HepG2 (cell line): ENCODE measurements around the gene CTBP1.

Experiments used
- CEBPB ChIP-seq: IDR thresholded peaks from 2 replicates; pipeline ENCODE4 v1.6.1; 2011; ENCODE audit warnings: low read depth, low read length, improper control_type of control experiment, borderline replicate concordance
- CTCF ChIP-seq: sonication (generic); formaldehyde crosslinking; IDR thresholded peaks from 2 replicates; pipeline ENCODE4 v1.5.0; 2020; ENCODE audit warnings: mild to moderate bottlenecking, missing genetic modification reagents, moderate library complexity
- DPF2 ChIP-seq: sonication (generic); formaldehyde crosslinking; IDR thresholded peaks from 2 replicates; pipeline ENCODE4 v1.4.0; 2020; ENCODE audit warnings: mild to moderate bottlenecking, low read depth, missing genetic modification reagents, borderline replicate concordance
- EZH2 ChIP-seq: conservative IDR thresholded peaks from 2 replicates; pipeline ENCODE4 v1.6.1; 2012; ENCODE audit warnings: mild to moderate bottlenecking, low read depth, low read length, moderate library complexity
- KLF9 ChIP-seq: IDR thresholded peaks from 2 replicates; pipeline ENCODE4 v1.6.1; 2016; ENCODE audit warnings: low read depth
- POLR2AphosphoS5 ChIP-seq: IDR thresholded peaks from 2 replicates; pipeline ENCODE4 v1.6.1; 2012; ENCODE audit warnings: low read depth, low read length
- PRMT3 ChIP-seq: sonication (generic); formaldehyde crosslinking; IDR thresholded peaks from 2 replicates; pipeline ENCODE4 v1.8.1; 2022; ENCODE audit warnings: low read depth, mild to moderate bottlenecking, moderate library complexity, missing genetic modification reagents, borderline replicate concordance
- YY1 ChIP-seq: IDR thresholded peaks from 2 replicates; pipeline ENCODE4 v1.6.1; 2011; ENCODE audit warnings: low read length, low read depth, moderate library complexity, mild to moderate bottlenecking; ENCODE audit not compliant: insufficient read depth, insufficient replicate concordance
- ZNF274 ChIP-seq: sonication (generic); formaldehyde crosslinking; IDR thresholded peaks from 2 replicates; pipeline ENCODE4 v1.5.1; 2020; ENCODE audit warnings: mild to moderate bottlenecking, missing genetic modification reagents

GRCh38 chr4:1198098-1198844, 50.7 kb downstream of the CTBP1 start:
- TF ChIP-seq KLF9 (no peak), CTCF (CRISPR knock-in tag) (no peak), DPF2 (no peak), ZNF274 (CRISPR knock-in tag) (no peak), CEBPB (no peak), PRMT3 (CRISPR knock-in tag) (no peak), EZH2 (no peak), YY1 (no peak), POLR2AphosphoS5 (no peak)
